Measurements from ENCODE around the gene RBFOX2.

Gene RBFOX2

DNA sequence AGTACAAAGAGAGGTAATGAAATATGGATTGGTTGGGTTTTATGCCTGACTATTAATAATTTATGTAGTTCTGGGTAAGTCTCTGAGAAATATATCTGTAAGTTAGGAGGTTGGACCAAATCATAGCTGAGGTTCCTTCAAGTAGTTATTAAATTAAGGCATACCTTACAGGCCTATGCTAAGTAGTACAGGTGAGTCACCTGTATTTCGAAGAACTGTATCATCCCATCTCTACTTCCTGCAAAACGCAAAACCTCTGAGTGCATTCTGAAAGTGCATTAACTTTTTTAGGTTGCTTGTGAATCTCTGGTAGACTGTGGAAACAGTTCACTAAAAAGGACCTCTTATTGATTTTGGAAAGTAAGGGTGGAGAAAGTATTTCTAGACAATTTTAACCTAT, 273.9 kb downstream of the RBFOX2 start:
- TF ChIP-seq YY1 (IDR thresholded peaks at IDR 0.05; ENCODE audit: low read depth) (no peak), TEAD4 (IDR thresholded peaks at IDR 0.05) (no peak)

DNA sequence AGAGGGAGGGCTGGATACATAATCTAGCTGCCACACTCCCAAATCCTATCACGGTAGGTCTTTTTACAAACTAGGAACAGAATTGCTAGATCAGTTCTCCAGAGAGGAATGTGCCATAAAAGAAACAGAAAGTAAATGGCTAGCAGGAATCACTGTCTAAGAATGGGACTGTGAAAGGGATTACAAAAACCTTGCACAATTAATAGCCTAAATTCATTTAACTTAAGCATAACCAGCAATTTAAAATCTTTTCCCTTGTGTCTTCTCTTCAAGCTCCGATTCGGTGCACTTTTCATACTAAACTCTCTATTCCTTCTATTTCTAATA, 275.8 kb downstream of the RBFOX2 start:
- no peak for TF ChIP-seq RAD21 (IDR thresholded peaks at IDR 0.05; ENCODE audit: low read depth)
- TF ChIP-seq CEBPB (IDR thresholded peaks at IDR 0.05), result no peak
- no peak for TF ChIP-seq TAF1 (IDR thresholded peaks at IDR 0.05; ENCODE audit: low read depth)
- TF ChIP-seq FOXM1 (IDR thresholded peaks at IDR 0.05; ENCODE audit: borderline replicate concordance, low read depth), result no peak
- TF ChIP-seq TCF12 (IDR thresholded peaks at IDR 0.05; ENCODE audit: low read depth), result no peak
- TF ChIP-seq TEAD4 (IDR thresholded peaks at IDR 0.05), result no peak
- TF ChIP-seq CREB1 (IDR thresholded peaks at IDR 0.05; ENCODE audit: low read depth), result no peak
- TF ChIP-seq NFIC (IDR thresholded peaks at IDR 0.05), result no peak
- no peak for TF ChIP-seq YY1 (IDR thresholded peaks at IDR 0.05; ENCODE audit: low read depth)
- TF ChIP-seq ZBTB7A (IDR thresholded peaks at IDR 0.05; ENCODE audit: low read depth), result no peak

DNA sequence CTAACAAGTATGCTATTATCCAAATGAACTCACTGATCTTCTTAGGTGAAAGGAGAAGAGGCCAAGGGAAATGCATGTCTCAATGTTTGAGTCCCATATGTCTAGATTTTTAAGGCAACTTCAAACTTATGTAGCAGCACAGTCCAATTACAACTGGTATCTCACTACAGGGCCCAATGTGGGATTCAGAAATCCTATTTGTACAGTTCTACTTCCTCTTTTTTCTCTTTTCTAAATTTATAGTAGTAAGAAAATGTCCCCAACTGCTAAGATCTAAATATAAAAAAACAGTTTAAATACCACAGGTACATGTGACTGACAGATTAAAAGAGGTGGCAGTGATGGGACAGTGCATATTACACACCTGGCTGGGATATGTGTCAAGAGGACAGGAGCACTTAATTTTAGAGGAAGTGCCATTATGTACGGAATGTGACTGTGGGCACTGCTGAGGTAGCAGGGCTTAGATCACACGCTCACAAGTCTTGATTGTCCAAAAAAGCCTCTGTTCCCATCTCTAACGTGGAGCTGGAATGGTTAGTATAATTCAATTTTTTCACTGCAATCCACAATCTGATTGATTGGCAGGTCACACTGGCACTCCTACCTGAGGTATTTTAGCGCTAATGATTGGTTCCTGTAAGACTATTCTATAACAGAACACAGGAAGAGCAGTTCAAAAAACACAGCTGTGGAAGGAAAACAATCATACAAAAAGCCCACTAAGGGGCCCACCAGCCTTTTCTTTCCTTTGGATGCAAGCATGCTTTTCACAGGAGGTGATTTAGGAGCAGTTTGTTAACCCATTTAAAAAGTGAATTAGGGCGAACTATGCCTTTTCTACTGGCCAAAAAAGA, 276.4 kb downstream of the RBFOX2 start:
- TF ChIP-seq TEAD4 (IDR thresholded peaks at IDR 0.05) (no peak), TAF1 (IDR thresholded peaks at IDR 0.05; ENCODE audit: low read depth) (no peak), EP300 (IDR thresholded peaks at IDR 0.05; ENCODE audit: borderline replicate concordance) (no peak), CEBPB (IDR thresholded peaks at IDR 0.05) (no peak), CREB1 (IDR thresholded peaks at IDR 0.05; ENCODE audit: low read depth) (no peak), EGR1 (IDR thresholded peaks at IDR 0.05) (no peak), FOXM1 (IDR thresholded peaks at IDR 0.05; ENCODE audit: borderline replicate concordance, low read depth) (no peak), RAD21 (IDR thresholded peaks at IDR 0.05; ENCODE audit: low read depth) (no peak), NFIC (IDR thresholded peaks at IDR 0.05) (no peak)
- TF ChIP-seq, protein P1, sequence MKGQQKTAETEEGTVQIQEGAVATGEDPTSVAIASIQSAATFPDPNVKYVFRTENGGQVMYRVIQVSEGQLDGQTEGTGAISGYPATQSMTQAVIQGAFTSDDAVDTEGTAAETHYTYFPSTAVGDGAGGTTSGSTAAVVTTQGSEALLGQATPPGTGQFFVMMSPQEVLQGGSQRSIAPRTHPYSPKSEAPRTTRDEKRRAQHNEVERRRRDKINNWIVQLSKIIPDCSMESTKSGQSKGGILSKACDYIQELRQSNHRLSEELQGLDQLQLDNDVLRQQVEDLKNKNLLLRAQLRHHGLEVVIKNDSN (IDR thresholded peaks at IDR 0.05), result no peak
- TF ChIP-seq, protein P2, sequence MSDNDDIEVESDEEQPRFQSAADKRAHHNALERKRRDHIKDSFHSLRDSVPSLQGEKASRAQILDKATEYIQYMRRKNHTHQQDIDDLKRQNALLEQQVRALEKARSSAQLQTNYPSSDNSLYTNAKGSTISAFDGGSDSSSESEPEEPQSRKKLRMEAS (IDR thresholded peaks at IDR 0.05), result no peak

DNA sequence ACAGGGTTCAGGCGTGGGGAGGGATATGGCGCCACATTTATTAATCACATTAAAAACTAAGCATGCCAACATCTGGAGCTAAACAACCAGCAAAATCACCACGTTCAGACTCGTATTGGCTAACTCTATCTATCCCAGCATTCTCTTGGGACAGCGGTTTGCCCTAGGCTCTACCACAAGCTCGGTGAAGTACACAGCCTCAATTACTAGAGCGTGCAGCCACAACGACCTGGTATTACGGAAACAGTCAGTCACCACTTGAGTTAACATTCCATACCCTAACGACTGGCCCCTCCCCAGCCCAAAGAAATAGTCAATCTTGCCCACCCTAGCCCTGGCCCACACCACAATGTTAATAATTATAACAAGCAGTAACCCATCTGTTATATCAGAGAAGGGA, 278.8 kb downstream of the RBFOX2 start:
- TF ChIP-seq, protein P2 (IDR thresholded peaks at IDR 0.05), result no peak
- TF ChIP-seq CEBPB (IDR thresholded peaks at IDR 0.05), result no peak
- TF ChIP-seq YY1 (IDR thresholded peaks at IDR 0.05; ENCODE audit: low read depth), result no peak
- no peak for TF ChIP-seq CREB1 (IDR thresholded peaks at IDR 0.05; ENCODE audit: low read depth)
- no peak for TF ChIP-seq EGR1 (IDR thresholded peaks at IDR 0.05)
- TF ChIP-seq, protein P1 (IDR thresholded peaks at IDR 0.05), result no peak
- no peak for TF ChIP-seq FOXM1 (IDR thresholded peaks at IDR 0.05; ENCODE audit: borderline replicate concordance, low read depth)
- TF ChIP-seq ZBTB7A (IDR thresholded peaks at IDR 0.05; ENCODE audit: low read depth), result no peak
- TF ChIP-seq RAD21 (IDR thresholded peaks at IDR 0.05; ENCODE audit: low read depth), result no peak
- no peak for TF ChIP-seq NFIC (IDR thresholded peaks at IDR 0.05)

DNA sequence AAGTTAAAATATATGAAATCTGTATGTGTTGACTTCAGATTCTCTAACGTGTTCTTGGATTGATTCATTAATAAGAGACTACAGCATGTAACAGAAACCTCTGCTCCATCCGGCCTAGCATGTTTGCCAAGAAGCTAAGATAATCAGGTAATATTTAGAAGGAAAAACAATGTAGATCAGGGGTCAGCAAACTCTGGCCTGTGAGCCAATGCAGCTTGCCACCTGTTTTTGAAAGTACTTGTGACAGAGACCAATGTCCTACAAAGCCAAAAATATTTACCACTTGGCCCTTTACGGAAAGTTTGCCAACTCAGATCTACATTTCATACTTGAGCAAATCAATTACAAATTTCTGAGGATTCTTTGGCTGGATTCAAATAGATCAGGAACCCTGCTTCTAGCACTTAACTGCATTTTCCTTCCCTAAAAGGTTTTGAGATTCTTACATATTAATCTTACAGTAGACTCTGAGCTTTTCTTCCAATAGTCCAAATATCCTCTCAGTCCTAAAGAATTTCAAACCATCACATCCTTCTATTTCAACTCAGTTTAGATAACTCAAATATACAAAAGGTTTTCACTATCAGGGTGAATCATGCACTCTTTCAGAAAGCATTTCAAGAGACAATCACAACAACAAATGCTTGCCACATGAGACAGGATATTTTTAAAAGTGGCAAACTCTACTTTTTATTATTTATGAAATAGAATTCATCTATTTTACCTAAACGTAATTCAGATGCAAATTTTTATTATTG, 281.5 kb downstream of the RBFOX2 start:
- TF ChIP-seq CREB1 (IDR thresholded peaks at IDR 0.05; ENCODE audit: low read depth), result 0 out of 2 replicates have a peak, but pooled peaks have one; percentile 5
- TF ChIP-seq RAD21 (IDR thresholded peaks at IDR 0.05; ENCODE audit: low read depth), result no peak

DNA sequence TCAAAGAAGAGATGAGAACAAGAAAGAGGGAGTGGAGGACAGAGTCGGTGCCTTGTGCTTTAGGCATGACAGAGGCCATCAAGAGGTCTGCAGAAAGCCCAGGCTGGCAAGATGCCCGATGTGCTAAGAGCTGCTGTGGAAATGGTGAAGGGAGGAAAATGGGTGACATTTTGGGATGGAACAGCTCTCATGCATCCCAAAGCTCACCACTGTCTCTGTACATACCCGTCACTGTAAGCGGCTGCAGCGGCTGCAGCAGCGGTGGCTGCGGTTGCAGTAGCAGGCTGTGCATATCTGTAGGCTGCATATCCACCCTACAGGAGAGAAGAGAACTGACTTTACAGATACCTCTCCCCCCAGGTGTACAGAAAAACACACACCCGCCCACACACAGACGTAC, 282.4 kb downstream of the RBFOX2 start:
- no peak for TF ChIP-seq RAD21 (IDR thresholded peaks at IDR 0.05; ENCODE audit: low read depth)
- TF ChIP-seq FOXM1 (IDR thresholded peaks at IDR 0.05; ENCODE audit: borderline replicate concordance, low read depth), result no peak
- no peak for TF ChIP-seq YY1 (IDR thresholded peaks at IDR 0.05; ENCODE audit: low read depth)
- no peak for TF ChIP-seq NFIC (IDR thresholded peaks at IDR 0.05)

DNA sequence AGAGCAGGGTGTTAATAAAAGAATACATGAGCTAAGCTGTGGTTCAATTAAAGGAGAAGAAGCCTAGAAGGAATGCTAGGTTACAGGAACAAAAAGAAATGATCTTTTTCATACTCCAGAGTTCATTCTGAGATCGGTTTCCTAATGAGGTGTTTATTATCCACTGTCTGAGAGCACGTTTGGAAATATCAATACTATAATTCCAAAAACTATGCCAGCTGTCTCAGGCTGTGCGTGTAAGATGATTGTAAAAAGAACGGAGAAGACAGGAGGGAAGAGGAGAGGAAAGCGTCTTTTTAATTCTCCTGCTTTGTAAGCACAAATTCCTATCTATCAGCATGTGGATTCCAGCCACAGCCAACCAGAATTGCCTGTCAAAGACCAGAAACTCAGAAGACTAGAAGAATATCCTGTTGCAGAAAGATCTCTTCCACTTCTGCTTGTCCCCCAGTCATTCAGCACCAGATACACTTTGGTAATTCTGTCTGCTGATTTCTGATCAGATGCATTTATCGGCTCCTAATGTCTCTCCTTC, 285.2 kb downstream of the RBFOX2 start:
- TF ChIP-seq ZBTB7A (IDR thresholded peaks at IDR 0.05; ENCODE audit: low read depth), result no peak
- no peak for TF ChIP-seq RAD21 (IDR thresholded peaks at IDR 0.05; ENCODE audit: low read depth)
- TF ChIP-seq EP300 (IDR thresholded peaks at IDR 0.05; ENCODE audit: borderline replicate concordance), result no peak
- no peak for TF ChIP-seq CREB1 (IDR thresholded peaks at IDR 0.05; ENCODE audit: low read depth)
- TF ChIP-seq, protein P1 (IDR thresholded peaks at IDR 0.05), result no peak
- no peak for TF ChIP-seq NFIC (IDR thresholded peaks at IDR 0.05)
- TF ChIP-seq EGR1 (IDR thresholded peaks at IDR 0.05), result no peak
- TF ChIP-seq YY1 (IDR thresholded peaks at IDR 0.05; ENCODE audit: low read depth), result no peak

DNA sequence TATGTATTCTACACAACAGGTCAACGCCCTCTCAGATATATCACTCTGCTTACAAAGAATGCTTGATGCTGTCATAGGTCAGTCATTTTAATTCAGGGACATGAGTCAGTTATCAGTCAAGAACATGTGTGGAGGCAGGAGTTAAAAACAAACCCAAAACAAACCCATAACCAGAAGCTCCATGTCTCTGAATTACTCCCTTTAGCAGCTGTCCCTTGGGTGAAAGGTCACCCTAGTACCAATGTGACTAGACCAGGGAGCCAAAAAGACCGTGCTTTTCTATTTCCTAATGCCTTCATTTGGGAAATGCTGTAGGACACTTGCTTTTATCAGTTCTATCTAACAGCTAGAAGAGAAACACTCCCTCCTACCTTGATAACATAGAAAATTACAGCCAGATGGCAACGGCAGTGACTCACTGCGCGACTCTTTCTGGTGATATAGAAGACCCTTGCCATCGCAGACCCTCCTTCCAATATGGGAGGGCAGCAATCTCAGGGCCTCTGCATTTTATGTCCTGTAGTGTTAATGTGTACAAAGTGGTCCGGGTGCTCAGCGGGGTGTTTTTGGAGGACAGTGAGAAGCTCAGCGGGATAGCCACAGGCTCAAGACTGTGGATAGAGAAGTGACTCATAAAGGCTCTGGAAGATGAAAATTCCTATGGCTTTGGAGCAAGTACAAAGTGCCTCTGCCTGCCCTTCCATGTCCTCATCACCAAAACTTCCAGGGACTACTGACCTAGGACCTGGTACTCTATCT, 286.1 kb downstream of the RBFOX2 start:
- no peak for TF ChIP-seq CEBPB (IDR thresholded peaks at IDR 0.05)
- no peak for TF ChIP-seq EGR1 (IDR thresholded peaks at IDR 0.05)
- TF ChIP-seq RAD21 (IDR thresholded peaks at IDR 0.05; ENCODE audit: low read depth), result no peak
- TF ChIP-seq TCF12 (IDR thresholded peaks at IDR 0.05; ENCODE audit: low read depth), result no peak
- no peak for TF ChIP-seq TAF1 (IDR thresholded peaks at IDR 0.05; ENCODE audit: low read depth)
- TF ChIP-seq, protein P2 (IDR thresholded peaks at IDR 0.05), result no peak
- TF ChIP-seq EP300 (IDR thresholded peaks at IDR 0.05; ENCODE audit: borderline replicate concordance), result no peak
- TF ChIP-seq YY1 (IDR thresholded peaks at IDR 0.05; ENCODE audit: low read depth), result no peak
- TF ChIP-seq ZBTB7A (IDR thresholded peaks at IDR 0.05; ENCODE audit: low read depth), result no peak
- TF ChIP-seq FOXM1 (IDR thresholded peaks at IDR 0.05; ENCODE audit: borderline replicate concordance, low read depth), result no peak
- TF ChIP-seq TEAD4 (IDR thresholded peaks at IDR 0.05), result no peak
- TF ChIP-seq, protein P1 (IDR thresholded peaks at IDR 0.05), result no peak
- TF ChIP-seq, protein P3, sequence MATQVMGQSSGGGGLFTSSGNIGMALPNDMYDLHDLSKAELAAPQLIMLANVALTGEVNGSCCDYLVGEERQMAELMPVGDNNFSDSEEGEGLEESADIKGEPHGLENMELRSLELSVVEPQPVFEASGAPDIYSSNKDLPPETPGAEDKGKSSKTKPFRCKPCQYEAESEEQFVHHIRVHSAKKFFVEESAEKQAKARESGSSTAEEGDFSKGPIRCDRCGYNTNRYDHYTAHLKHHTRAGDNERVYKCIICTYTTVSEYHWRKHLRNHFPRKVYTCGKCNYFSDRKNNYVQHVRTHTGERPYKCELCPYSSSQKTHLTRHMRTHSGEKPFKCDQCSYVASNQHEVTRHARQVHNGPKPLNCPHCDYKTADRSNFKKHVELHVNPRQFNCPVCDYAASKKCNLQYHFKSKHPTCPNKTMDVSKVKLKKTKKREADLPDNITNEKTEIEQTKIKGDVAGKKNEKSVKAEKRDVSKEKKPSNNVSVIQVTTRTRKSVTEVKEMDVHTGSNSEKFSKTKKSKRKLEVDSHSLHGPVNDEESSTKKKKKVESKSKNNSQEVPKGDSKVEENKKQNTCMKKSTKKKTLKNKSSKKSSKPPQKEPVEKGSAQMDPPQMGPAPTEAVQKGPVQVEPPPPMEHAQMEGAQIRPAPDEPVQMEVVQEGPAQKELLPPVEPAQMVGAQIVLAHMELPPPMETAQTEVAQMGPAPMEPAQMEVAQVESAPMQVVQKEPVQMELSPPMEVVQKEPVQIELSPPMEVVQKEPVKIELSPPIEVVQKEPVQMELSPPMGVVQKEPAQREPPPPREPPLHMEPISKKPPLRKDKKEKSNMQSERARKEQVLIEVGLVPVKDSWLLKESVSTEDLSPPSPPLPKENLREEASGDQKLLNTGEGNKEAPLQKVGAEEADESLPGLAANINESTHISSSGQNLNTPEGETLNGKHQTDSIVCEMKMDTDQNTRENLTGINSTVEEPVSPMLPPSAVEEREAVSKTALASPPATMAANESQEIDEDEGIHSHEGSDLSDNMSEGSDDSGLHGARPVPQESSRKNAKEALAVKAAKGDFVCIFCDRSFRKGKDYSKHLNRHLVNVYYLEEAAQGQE (IDR thresholded peaks at IDR 0.05; ENCODE audit: low read depth), result no peak
- TF ChIP-seq CREB1 (IDR thresholded peaks at IDR 0.05; ENCODE audit: low read depth), result no peak
- TF ChIP-seq NFIC (IDR thresholded peaks at IDR 0.05), result no peak

All from Ishikawa (cell line).